Activated naive CD8-positive, alpha-beta T cell treated with anti-CD3 and anti-CD28 coated beads for 36 hours (primary cell): ENCODE data around the gene OSBPL10. TPM values are rescaled to one million over a fixed set of nuclear protein-coding genes. Genes with fewer than 3 reads are reported as not detected.

Experiments
- DNase-seq: peaks from one replicate; pipeline ENCODE4 v3.0.0; 2021
- H3K27ac Mint-ChIP-seq: one replicate; pipeline ENCODE4 v1.8.0; 2022; ENCODE audit warnings: mild to moderate bottlenecking, moderate library complexity, mixed read lengths
- H3K27me3 Mint-ChIP-seq: one replicate; pipeline ENCODE4 v1.8.0; 2022; ENCODE audit warnings: mild to moderate bottlenecking, mixed read lengths
- H3K36me3 Mint-ChIP-seq: one replicate; pipeline ENCODE4 v1.8.0; 2021; ENCODE audit warnings: mild to moderate bottlenecking, mixed read lengths
- H3K4me1 Mint-ChIP-seq: one replicate; pipeline ENCODE4 v1.8.0; 2021; ENCODE audit warnings: mixed read lengths
- H3K4me3 Mint-ChIP-seq: one replicate; pipeline ENCODE4 v1.8.0; 2022; ENCODE audit warnings: mild to moderate bottlenecking, moderate library complexity, mixed read lengths
- H3K9me3 Mint-ChIP-seq: one replicate; pipeline ENCODE4 v1.8.0; 2022; ENCODE audit warnings: mixed read lengths
- total RNA-seq, 2 experiments: library from RNA; stranded (reverse); gene quantifications; one replicate each; pipeline ENCODE4 v1.2.3, GENCODE V29; 2021

OSBPL10 gene
- total RNA-seq, 2 experiments from 2014 or later: 5.4 to 5.5 TPM

GRCh38 chr3:31908391-31909097, 72.5 kb downstream of the OSBPL10 start:
- DNase-seq: no peak
- Mint-ChIP-seq H3K4me3 (no peak overlapping the region), H3K27ac (no peak overlapping the region), H3K9me3 (no peaks in the 10 kb centered on the region), H3K4me1 (peaks cover 20% of the 10 kb centered on the region), H3K27me3 (no peaks in the 10 kb centered on the region), H3K36me3 (no peaks in the 10 kb centered on the region)

GRCh38 chr3:31906182-31906581, 74.9 kb downstream of the OSBPL10 start:
- Mint-ChIP-seq H3K4me3 (no peak overlapping the region), H3K27ac (no peak overlapping the region), H3K27me3 (no peaks in the 10 kb centered on the region), H3K9me3 (no peaks in the 10 kb centered on the region), H3K4me1 (peaks cover 24% of the 10 kb centered on the region), H3K36me3 (no peaks in the 10 kb centered on the region)
- no peak for DNase-seq

GRCh38 chr3:31903686-31904431, 77.2 kb downstream of the OSBPL10 start:
- H3K27ac Mint-ChIP-seq: peak overlapping the region; percentile 44
- H3K27me3 Mint-ChIP-seq: no peaks in the 10 kb centered on the region
- no peak overlapping the region for H3K4me3 Mint-ChIP-seq
- DNase-seq: no peak
- peaks cover 2% of the 10 kb centered on the region for H3K36me3 Mint-ChIP-seq
- H3K9me3 Mint-ChIP-seq: no peaks in the 10 kb centered on the region
- peaks cover 31% of the 10 kb centered on the region for H3K4me1 Mint-ChIP-seq

GRCh38 chr3:31900583-31900982, 80.5 kb downstream of the OSBPL10 start:
- Mint-ChIP-seq H3K9me3 (no peaks in the 10 kb centered on the region), H3K4me1 (peaks cover 23% of the 10 kb centered on the region)
- no peak for DNase-seq

GRCh38 chr3:31896648-31897433, 84.2 kb downstream of the OSBPL10 start:
- DNase-seq: no peak
- no peak overlapping the region for H3K27ac Mint-ChIP-seq
- peaks cover 2% of the 10 kb centered on the region for H3K36me3 Mint-ChIP-seq
- H3K4me1 Mint-ChIP-seq: peaks cover 7% of the 10 kb centered on the region
- no peak overlapping the region for H3K4me3 Mint-ChIP-seq
- H3K9me3 Mint-ChIP-seq: no peaks in the 10 kb centered on the region
- no peaks in the 10 kb centered on the region for H3K27me3 Mint-ChIP-seq

More at GRCh38 chr3:31900583-31900982, 80.5 kb downstream of the OSBPL10 start:
- H3K27me3 Mint-ChIP-seq: no peaks in the 10 kb centered on the region
- no peak overlapping the region for H3K4me3 Mint-ChIP-seq
- H3K27ac Mint-ChIP-seq: peak overlapping the region; percentile 35
- peaks cover 2% of the 10 kb centered on the region for H3K36me3 Mint-ChIP-seq

- H3K36me3 Mint-ChIP-seq: peaks cover 2% of the 10 kb centered on the region
- H3K27me3 Mint-ChIP-seq: no peaks in the 10 kb centered on the region
- H3K4me1 Mint-ChIP-seq: peaks cover 6% of the 10 kb centered on the region
Observed at GRCh38 chr3:31896026-31896425, 85.0 kb downstream of the OSBPL10 start.

GRCh38 chr3:31895471-31895870, 85.6 kb downstream of the OSBPL10 start:
- Mint-ChIP-seq H3K27me3 (no peaks in the 10 kb centered on the region), H3K4me1 (peaks cover 4% of the 10 kb centered on the region), H3K27ac (no peak overlapping the region), H3K4me3 (no peak overlapping the region), H3K9me3 (no peaks in the 10 kb centered on the region), H3K36me3 (peaks cover 2% of the 10 kb centered on the region)
- DNase-seq: no peak

More at GRCh38 chr3:31896026-31896425, 85.0 kb downstream of the OSBPL10 start:
- H3K9me3 Mint-ChIP-seq: no peaks in the 10 kb centered on the region
- no peak overlapping the region for H3K4me3 Mint-ChIP-seq
- no peak for DNase-seq
- H3K27ac Mint-ChIP-seq: no peak overlapping the region

GRCh38 chr3:31892916-31893573, 88.0 kb downstream of the OSBPL10 start:
- no peaks in the 10 kb centered on the region for H3K36me3 Mint-ChIP-seq
- H3K27me3 Mint-ChIP-seq: no peaks in the 10 kb centered on the region
- no peak overlapping the region for H3K4me3 Mint-ChIP-seq
- H3K27ac Mint-ChIP-seq: no peak overlapping the region
- DNase-seq: no peak
- no peaks in the 10 kb centered on the region for H3K4me1 Mint-ChIP-seq
- no peaks in the 10 kb centered on the region for H3K9me3 Mint-ChIP-seq

- no peak for DNase-seq
- no peak overlapping the region for H3K4me3 Mint-ChIP-seq
- H3K4me1 Mint-ChIP-seq: no peaks in the 10 kb centered on the region
- H3K27ac Mint-ChIP-seq: no peak overlapping the region
- H3K27me3 Mint-ChIP-seq: no peaks in the 10 kb centered on the region
- H3K9me3 Mint-ChIP-seq: no peaks in the 10 kb centered on the region
- no peaks in the 10 kb centered on the region for H3K36me3 Mint-ChIP-seq
Observed at GRCh38 chr3:31892500-31892899, 88.6 kb downstream of the OSBPL10 start.

GRCh38 chr3:31891876-31892455, 89.1 kb downstream of the OSBPL10 start:
- Mint-ChIP-seq H3K4me3 (no peak overlapping the region), H3K27me3 (peaks cover 2% of the 10 kb centered on the region), H3K27ac (no peak overlapping the region), H3K9me3 (peaks cover 2% of the 10 kb centered on the region), H3K36me3 (no peaks in the 10 kb centered on the region), H3K4me1 (no peaks in the 10 kb centered on the region)
- no peak for DNase-seq

- Mint-ChIP-seq H3K9me3 (peaks cover 2% of the 10 kb centered on the region), H3K27me3 (peaks cover 4% of the 10 kb centered on the region), H3K4me3 (no peak overlapping the region), H3K4me1 (no peaks in the 10 kb centered on the region), H3K36me3 (no peaks in the 10 kb centered on the region), H3K27ac (no peak overlapping the region)
- DNase-seq: no peak
Observed at GRCh38 chr3:31890742-31891469, 90.2 kb downstream of the OSBPL10 start.

GRCh38 chr3:31890007-31890406, 91.1 kb downstream of the OSBPL10 start:
- no peak for DNase-seq
- Mint-ChIP-seq H3K27me3 (peaks cover 4% of the 10 kb centered on the region), H3K27ac (no peak overlapping the region), H3K36me3 (no peaks in the 10 kb centered on the region), H3K4me1 (no peaks in the 10 kb centered on the region), H3K4me3 (no peak overlapping the region), H3K9me3 (peaks cover 2% of the 10 kb centered on the region)

- peaks cover 4% of the 10 kb centered on the region for H3K27me3 Mint-ChIP-seq
- no peak overlapping the region for H3K4me3 Mint-ChIP-seq
- H3K9me3 Mint-ChIP-seq: peaks cover 2% of the 10 kb centered on the region
- H3K4me1 Mint-ChIP-seq: no peaks in the 10 kb centered on the region
- no peak overlapping the region for H3K27ac Mint-ChIP-seq
- H3K36me3 Mint-ChIP-seq: no peaks in the 10 kb centered on the region
- DNase-seq: no peak
Observed at GRCh38 chr3:31885235-31885634, 95.8 kb downstream of the OSBPL10 start.

GRCh38 chr3:31884251-31884650, 96.8 kb downstream of the OSBPL10 start:
- peaks cover 4% of the 10 kb centered on the region for H3K27me3 Mint-ChIP-seq
- H3K9me3 Mint-ChIP-seq: peaks cover 2% of the 10 kb centered on the region
- H3K4me1 Mint-ChIP-seq: no peaks in the 10 kb centered on the region
- DNase-seq: no peak
- H3K4me3 Mint-ChIP-seq: no peak overlapping the region
- H3K27ac Mint-ChIP-seq: no peak overlapping the region
- H3K36me3 Mint-ChIP-seq: no peaks in the 10 kb centered on the region
